Spleen (tissue), 7 donors: Measurements from ENCODE around the gene IGF2.

ENCODE experiments used
- CTCF ChIP-seq, 11 experiments: fragments of 200-600 bp in 7 of 11; fragments of 450-650 bp in 4 of 11; sonication (generic) in 4 of 11; IDR thresholded peaks in 8 of 11; conservative IDR thresholded peaks in 3 of 11; 1 replicate in 7 of 11; 2 replicates in 4 of 11; pipeline versions ENCODE4 v1.4.0 to v1.8.0; 2016 to 2021; ENCODE audit warnings: antibody characterized with exemption in 11 of 11, inconsistent platforms in 4 of 11, mild to moderate bottlenecking in 1 of 11
- POLR2A ChIP-seq, 3 donors: fragments of 450-650 bp; IDR thresholded peaks; one replicate each; pipeline ENCODE4 v1.5.1; 2017; ENCODE audit warnings: antibody characterized with exemption in 3 of 3, mild to moderate bottlenecking in 1 of 3
- POLR2AphosphoS5 ChIP-seq, 3 donors: sonication (generic); formaldehyde crosslinking; IDR thresholded peaks; one replicate each; pipeline ENCODE4 v1.5.1; 2017; ENCODE audit warnings: antibody characterized with exemption in 3 of 3
- donor health status: DM: no; HTN: no; CAD: no; lungs with moderate emphysema.
- donor health status: DM: no; HTN: no; CAD: no.
- donor health status: DM: no; HTN: no; CAD: no.

GRCh38 chr11:2108675-2109491 lies 30.3 kb downstream of the IGF2 start:
- TF ChIP-seq POLR2AphosphoS5 (IDR thresholded peaks at IDR 0.05) = no peak
- TF ChIP-seq CTCF (IDR thresholded peaks at IDR 0.05 in 8 of 11, conservative IDR thresholded peaks at IDR 0.05 in 3 of 11) = no peak
- TF ChIP-seq POLR2A (IDR thresholded peaks at IDR 0.05) = no peak
